ENCODE measurements around the gene BARHL1. TPM values are rescaled to one million over a fixed set of nuclear protein-coding genes. Genes with fewer than 3 reads are reported as not detected.

BARHL1 gene
- total and polyA plus RNA-seq, 2 of the 4 experiments (the other 2 are of a cell fraction) = not detected

DNA sequence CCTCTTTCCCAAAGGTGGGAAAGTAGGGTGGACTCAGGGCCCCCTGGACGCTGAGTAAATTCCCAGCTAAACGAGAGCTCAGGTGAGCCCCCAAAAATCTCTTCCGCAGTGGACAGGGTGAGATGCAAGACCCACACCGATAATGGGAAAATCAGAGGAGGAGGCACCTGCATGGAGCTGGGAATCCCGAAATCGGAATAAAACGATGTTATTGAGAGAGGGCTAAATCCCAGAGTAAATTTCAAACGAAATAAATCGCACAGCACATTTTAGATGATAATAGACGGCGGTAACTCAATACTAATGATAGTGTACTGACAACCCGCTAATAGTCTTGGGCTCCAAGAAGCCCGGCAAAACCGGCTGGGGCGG, 3.0 kb upstream of the BARHL1 start:
- no peak overlapping the region for H2BK20ac ChIP-seq (ENCODE audit: low read depth, low read length)
- no peak overlapping the region for H3K27ac ChIP-seq (ENCODE audit: insufficient read depth, low read length)
- H3K79me1 ChIP-seq (ENCODE audit: low read depth in 1 of 2, low read length in 2 of 2) = no peaks in the 10 kb centered on the region
- H3K9me1 ChIP-seq (ENCODE audit: insufficient read depth, low read length) = no peaks in the 10 kb centered on the region
- H3K4me3 ChIP-seq (ENCODE audit: insufficient read depth, low read depth, low read length) = no peak overlapping the region
- H2AK9ac ChIP-seq (replicated peaks; ENCODE audit: low read depth, low read length, poor library complexity) = no peak overlapping the region
- H3K4ac ChIP-seq (ENCODE audit: low read depth, low read length) = no peak overlapping the region
- no TSS peak for BruUV-seq (replicated peaks)
- no peak overlapping the region for H4K91ac ChIP-seq (ENCODE audit: insufficient read depth, low read depth, low read length)
- no peak overlapping the region for H3K56ac ChIP-seq (ENCODE audit: extremely low read depth, insufficient read depth, low read length)
- no peak overlapping the region for H4K5ac ChIP-seq (ENCODE audit: low read depth, low read length)
- dilution Hi-C loops (cut with HindIII; ENCODE audit: low sequenced_read_pairs, unreplicated experiment) = no loop called here
- H4K8ac ChIP-seq (ENCODE audit: low read depth in 2 of 2, low read length in 2 of 2) = no peak overlapping the region
- ATAC-seq (ENCODE audit: low read depth) (no peak), DNase-seq (no peak)
- H3K14ac ChIP-seq (replicated peaks; ENCODE audit: low read depth, low read length) = no peak overlapping the region
- H2AFZ ChIP-seq (replicated peaks; ENCODE audit: low read length, poor library complexity) = no peak overlapping the region
- no peaks in the 10 kb centered on the region for H3K4me1 ChIP-seq (ENCODE audit: control insufficient read depth, insufficient read depth, low read length)
- ChIA-PET CTCF (no interaction called here), POLR2A (ENCODE audit: unreplicated experiment) (no interaction called here)
- intact Hi-C loops (cut with micrococcal nuclease) = loop anchor here (5.0 kb wide), 1 partner anchor 822 kb away; no protein-coding TSS in a partner anchor
- WGBS, 2 experiments (ENCODE audit: extremely low coverage in 2 of 2, insufficient read length in 1 of 2) = 19% methylated on average over 6 of the region's 15 CpGs; no CpG with 5 or more reads in 1 of the 2 experiments
- H3K9ac ChIP-seq (ENCODE audit: low read depth, low read length) = no peak overlapping the region
- no peak overlapping the region for H3K18ac ChIP-seq (ENCODE audit: low read depth, low read length)
- no peak overlapping the region for H2BK120ac ChIP-seq (ENCODE audit: low read depth, low read length)
- H3K23ac ChIP-seq (ENCODE audit: low read depth, low read length) = no peak overlapping the region
- H3K4me2 ChIP-seq (ENCODE audit: low read depth, low read length) = no peak overlapping the region
- peaks cover 18% of the 10 kb centered on the region; the same call in 1 of the 2 replicates for H4K20me1 ChIP-seq (ENCODE audit: insufficient read depth, low read length)
- in situ Hi-C loops (cut with MboI; ENCODE audit: low sequenced_read_pairs) = loop anchor here (5.0 kb wide), 1 partner anchor 72 kb away; no protein-coding TSS in a partner anchor
- H3K9me3 ChIP-seq (ENCODE audit: control insufficient read depth, insufficient read depth, low read length) = no peaks in the 10 kb centered on the region; the same call in 1 of the 2 replicates
- TF ChIP-seq CTCF (conservative IDR thresholded peaks at IDR 0.05; ENCODE audit: low read depth, low read length) = no peak
- TF ChIP-seq BHLHE40 (IDR thresholded peaks at IDR 0.05; ENCODE audit: low read depth, low read length) = no peak
- no peak for TF ChIP-seq MXI1 (IDR thresholded peaks at IDR 0.05; ENCODE audit: borderline replicate concordance, low read depth, low read length)
- TF ChIP-seq FOS (IDR thresholded peaks at IDR 0.05; ENCODE audit: low read depth, low read length) = no peak
- TF ChIP-seq RFX5 (IDR thresholded peaks at IDR 0.05; ENCODE audit: low read depth, low read length) = no peak
- no peak for TF ChIP-seq RAD21 (IDR thresholded peaks at IDR 0.05; ENCODE audit: low read length)
- TF ChIP-seq, protein P1, sequence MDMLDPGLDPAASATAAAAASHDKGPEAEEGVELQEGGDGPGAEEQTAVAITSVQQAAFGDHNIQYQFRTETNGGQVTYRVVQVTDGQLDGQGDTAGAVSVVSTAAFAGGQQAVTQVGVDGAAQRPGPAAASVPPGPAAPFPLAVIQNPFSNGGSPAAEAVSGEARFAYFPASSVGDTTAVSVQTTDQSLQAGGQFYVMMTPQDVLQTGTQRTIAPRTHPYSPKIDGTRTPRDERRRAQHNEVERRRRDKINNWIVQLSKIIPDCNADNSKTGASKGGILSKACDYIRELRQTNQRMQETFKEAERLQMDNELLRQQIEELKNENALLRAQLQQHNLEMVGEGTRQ (IDR thresholded peaks at IDR 0.05; ENCODE audit: low read depth, low read length) = no peak
- no peak overlapping the region for H2AK5ac ChIP-seq (ENCODE audit: low read depth, low read length)
- no peak overlapping the region for H2BK15ac ChIP-seq (ENCODE audit: low read depth, low read length)
- no peak overlapping the region for H2BK5ac ChIP-seq (ENCODE audit: low read depth, low read length, poor library complexity, severe bottlenecking)
- no peaks in the 10 kb centered on the region for H3K36me3 ChIP-seq (ENCODE audit: control insufficient read depth, insufficient read depth, low read length)
- H3K27me3 ChIP-seq (ENCODE audit: control insufficient read depth, insufficient read depth, low read length) = peaks cover 79% of the 10 kb centered on the region

Measured in IMR-90 (cell line).